Astrocyte (in vitro differentiated cells and primary cell): ENCODE measurements around the gene GCC1.

Experiments used
- CTCF ChIP-seq: IDR thresholded peaks from 2 replicates; pipeline ENCODE4 v1.5.1; 2011; ENCODE audit warnings: low read depth, mild to moderate bottlenecking, inconsistent platforms, low read length, moderate library complexity; ENCODE audit not compliant: insufficient read depth
- EZH2 ChIP-seq: IDR thresholded peaks from 2 replicates; pipeline ENCODE4 v1.6.1; 2012; ENCODE audit warnings: mild to moderate bottlenecking, low read length, inconsistent platforms; ENCODE audit not compliant: insufficient read depth

GRCh38 chr7:127581716-127582115 lies 3.7 kb downstream of the GCC1 start:
- no peak for TF ChIP-seq CTCF
- TF ChIP-seq EZH2, result no peak
